Right ventricle myocardium inferior (tissue), 1 donor: ENCODE results near the gene MRPL42. TPM values are rescaled to one million over a fixed set of nuclear protein-coding genes. Genes with fewer than 3 reads are reported as not detected.

Experiments used
- ATAC-seq: fragments of 200-7000 bp; cut with Tn5 transposase; one replicate; pipeline ENCODE4 v1.9.1; 2020; ENCODE audit warnings: mild to moderate bottlenecking, moderate library complexity
- DNase-seq: peaks from one replicate; pipeline ENCODE4 v3.0.0; 2021; ENCODE audit errors: missing footprints
- intact Hi-C: fragments of 100-400 bp; cut with DNase I; formaldehyde crosslinking; loops from one replicate; pipeline ENCODE4 v1.11.0; 2022
- total RNA-seq: library from RNA; stranded (reverse); fragmentation: NEBNext Ultra II Directional; extraction: Animal tissue kit (Norgen Biotek cat#: 25700); gene quantifications from one replicate; pipeline ENCODE4 v1.2.1, GENCODE V29; 2021
- donor health status: DM: no; HTN: yes; CAD: no; lungs with severe emphysema.

The MRPL42 gene
- total RNA-seq, 1 donor from 2014 or later, result 41.5 TPM

- intact Hi-C loops, result no loop called here
- peak; percentile 1 for ATAC-seq
These were observed 24.6 kb upstream of the MRPL42 start for GRCh38 chr12:93442411-93443340.

DNA sequence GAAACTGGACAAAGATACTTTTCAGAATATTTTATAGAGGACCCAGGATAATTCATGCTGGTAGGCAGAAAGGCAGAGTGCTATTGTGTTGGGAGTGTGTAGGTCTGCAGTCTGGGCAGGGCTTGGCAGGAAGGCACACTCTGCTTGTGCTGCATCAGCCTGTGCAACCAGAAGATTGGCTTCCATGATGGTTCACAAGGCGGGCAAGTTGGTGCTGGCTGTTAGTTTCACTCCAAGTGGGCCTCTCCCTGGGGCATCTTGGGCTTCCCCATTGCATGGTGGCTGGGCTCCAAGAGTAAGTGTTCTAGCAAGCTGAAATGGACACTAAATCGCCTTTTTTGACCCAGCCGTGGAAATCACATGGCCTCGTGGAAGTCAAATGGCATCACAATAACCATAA is 23.7 kb upstream of the MRPL42 start:
- peak; percentile 42 for DNase-seq
- no peak for ATAC-seq
- intact Hi-C loops, result no loop called here

More at GRCh38 chr12:93442411-93443340, 24.6 kb upstream of the MRPL42 start:
- DNase-seq, result no peak

GRCh38 chr12:93447555-93448290 is 19.6 kb upstream of the MRPL42 start:
- no peak for ATAC-seq

GRCh38 chr12:93448796-93449195 is 18.5 kb upstream of the MRPL42 start:
- intact Hi-C loops, result no loop called here
- DNase-seq (peak; percentile 5), ATAC-seq (no peak)

More at GRCh38 chr12:93447555-93448290, 19.6 kb upstream of the MRPL42 start:
- no peak for DNase-seq
- intact Hi-C loops, result no loop called here

GRCh38 chr12:93449277-93449676 is 18.0 kb upstream of the MRPL42 start:
- intact Hi-C loops, result no loop called here
- no peak for ATAC-seq

DNA sequence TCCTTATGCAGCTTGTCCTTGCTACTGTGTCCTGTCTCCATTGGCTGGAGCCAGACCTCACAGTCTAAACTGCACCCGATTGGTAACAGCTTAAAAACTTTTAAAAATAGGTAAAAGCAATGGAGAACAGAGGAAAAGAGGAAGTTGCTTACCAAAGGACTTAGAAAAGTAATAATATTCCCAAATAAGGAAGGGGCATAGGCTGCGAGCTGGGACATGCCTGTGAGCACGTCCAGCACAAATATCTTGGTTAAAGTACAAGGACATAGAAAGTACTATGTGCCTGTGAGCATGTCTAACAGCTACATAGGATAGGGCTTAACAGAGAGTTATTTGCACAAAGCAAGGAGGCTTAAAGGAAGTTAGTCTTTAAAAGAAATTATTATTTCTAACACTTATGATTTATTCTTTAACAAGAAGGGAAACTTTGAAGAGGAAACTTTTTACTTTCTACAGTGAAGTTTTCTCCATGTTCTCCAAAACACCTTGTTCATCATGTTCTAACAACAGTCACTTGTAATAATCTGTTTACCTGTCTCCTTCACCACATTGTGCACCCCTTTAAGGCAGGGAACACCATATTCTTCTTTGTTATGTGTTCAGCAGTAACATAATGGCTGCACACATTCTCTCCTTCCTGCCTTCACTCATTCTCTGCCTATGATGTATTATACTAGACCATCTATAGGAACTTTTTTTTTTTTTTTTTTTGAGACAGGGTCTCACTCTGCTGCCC is 15.7 kb upstream of the MRPL42 start:
- ATAC-seq (no peak), DNase-seq (peak; percentile 21)
- intact Hi-C loops, result no loop called here

More at GRCh38 chr12:93449277-93449676, 18.0 kb upstream of the MRPL42 start:
- no peak for DNase-seq

GRCh38 chr12:93453633-93454032 is 13.7 kb upstream of the MRPL42 start:
- DNase-seq, result no peak
- intact Hi-C loops, result no loop called here
- ATAC-seq, result no peak

- DNase-seq (no peak), ATAC-seq (no peak)
- intact Hi-C loops, result no loop called here
These were observed 11.2 kb upstream of the MRPL42 start for GRCh38 chr12:93456077-93456476.

- ATAC-seq, result no peak
- DNase-seq, result no peak
- intact Hi-C loops, result no loop called here
These were observed 8.2 kb upstream of the MRPL42 start for GRCh38 chr12:93459097-93459496.

DNA sequence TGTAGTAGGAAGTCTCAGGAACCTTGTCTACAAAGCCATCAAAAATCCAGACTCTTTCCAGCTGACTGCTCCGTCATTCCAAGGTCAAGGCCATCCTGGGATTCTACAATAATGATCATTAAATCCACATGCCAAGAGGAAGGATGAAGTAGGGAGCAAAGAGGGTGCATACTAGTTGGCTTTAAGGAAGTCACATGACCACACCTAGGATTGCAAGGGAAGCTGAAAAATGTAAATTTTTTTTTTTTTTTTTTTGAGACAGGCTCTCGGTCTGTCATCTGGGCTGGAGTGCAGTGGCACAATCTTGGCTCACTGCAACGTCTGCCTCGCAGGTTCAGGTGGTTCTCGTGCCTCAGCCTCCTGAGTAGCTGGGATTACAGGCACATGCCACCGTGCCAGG is 7.3 kb upstream of the MRPL42 start:
- intact Hi-C loops, result no loop called here
- DNase-seq, result no peak
- ATAC-seq, result no peak

GRCh38 chr12:93460902-93461301 is 6.4 kb upstream of the MRPL42 start:
- no peak for ATAC-seq
- DNase-seq, result no peak
- intact Hi-C loops, result no loop called here

DNA sequence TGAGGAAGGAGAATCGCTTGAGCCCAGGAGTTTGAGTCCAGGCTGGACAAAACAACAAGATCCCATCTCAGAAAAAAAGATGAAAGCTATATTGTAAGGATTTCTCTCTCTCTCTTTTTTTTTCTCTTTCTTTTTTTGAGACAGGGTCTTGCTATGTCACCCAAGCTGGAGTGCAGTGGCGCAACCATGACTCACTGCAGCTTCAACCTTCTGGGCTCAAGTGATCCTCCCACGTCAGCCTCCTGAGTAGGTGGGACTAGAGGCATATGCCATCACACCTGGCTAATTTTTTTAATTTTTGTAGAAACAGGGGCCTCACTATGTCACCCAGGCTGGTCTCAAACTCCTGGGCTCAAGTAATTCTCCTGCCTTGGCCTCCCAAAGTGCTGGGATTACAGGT is 5.8 kb upstream of the MRPL42 start:
- DNase-seq (no peak), ATAC-seq (no peak)
- intact Hi-C loops, result no loop called here

DNA sequence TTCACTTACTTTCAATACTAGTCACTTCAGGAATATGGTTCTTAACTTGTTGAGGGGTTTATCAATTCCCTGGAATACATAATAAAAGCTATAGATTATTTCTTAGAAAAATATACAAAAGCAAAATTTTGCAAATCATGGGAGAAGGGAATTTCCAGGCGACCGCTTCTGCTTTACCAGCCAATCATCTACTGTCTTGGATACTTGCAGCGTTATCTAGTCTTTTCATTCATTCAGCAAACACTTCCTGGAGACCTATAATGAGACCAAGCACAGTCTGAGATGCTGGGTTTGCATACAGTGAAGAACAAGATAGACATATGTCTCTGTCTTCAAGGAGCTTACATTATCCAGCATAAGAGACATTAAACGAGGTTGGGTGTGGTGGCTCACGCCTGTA is 1.5 kb upstream of the MRPL42 start:
- DNase-seq, result no peak
- ATAC-seq, result no peak
- intact Hi-C loops, result no loop called here

DNA sequence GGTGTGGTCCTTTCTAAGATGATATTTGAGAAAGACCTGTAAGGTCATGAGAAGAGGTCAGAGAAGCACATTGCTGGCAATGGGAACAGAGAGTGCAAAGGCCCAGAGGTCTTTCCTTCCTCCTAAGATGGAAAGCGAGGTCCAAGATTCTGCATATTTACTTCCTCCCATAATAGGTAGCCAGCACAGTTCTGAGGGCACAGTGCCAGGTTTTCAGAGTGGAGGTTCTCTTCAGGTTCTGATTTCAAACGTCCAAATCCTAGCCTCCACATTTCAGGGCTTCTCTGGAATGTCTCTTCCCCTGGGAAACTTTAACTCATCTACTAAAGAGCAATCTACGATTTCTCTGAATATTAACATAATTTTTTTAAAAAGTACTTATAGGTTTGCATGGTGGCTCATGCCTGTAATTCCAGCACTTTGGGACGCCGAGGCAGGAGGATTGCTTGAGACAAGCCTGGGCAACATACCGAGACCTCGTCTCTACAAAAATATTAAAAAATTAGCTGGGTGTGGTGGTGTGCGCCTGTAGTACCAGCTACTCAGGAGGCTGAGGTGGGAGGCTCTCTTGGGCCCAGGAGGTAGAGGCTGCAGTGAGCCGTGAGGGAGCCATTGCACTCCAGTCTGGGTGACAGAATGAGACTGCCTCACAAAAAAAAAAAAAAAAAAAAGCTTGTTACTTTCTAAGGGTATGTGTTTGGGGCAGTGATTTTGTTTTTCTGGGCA is 526 bp upstream of the MRPL42 start:
- intact Hi-C loops, result no loop called here
- DNase-seq, result no peak
- ATAC-seq, result peak; percentile 40

DNA sequence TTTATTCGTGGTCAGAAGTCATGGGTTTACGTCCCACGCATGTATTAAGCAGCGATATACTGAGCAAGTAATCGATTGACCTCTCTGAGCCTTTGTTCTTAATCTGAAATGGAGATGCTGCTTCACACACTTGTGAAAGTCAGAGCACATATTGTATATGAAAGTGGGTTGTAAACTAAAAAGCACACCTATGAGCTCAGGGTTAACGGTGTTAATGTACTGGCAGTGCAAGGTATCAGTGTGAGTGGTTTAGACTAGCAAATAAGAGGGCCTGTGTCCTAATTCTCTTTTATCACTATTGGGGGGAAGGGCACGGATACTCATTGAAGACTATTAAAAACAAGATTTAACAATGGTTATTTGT is 676 bp downstream of the MRPL42 start:
- intact Hi-C loops, result no loop called here

GRCh38 chr12:93469386-93469785 is 2.1 kb downstream of the MRPL42 start:
- ATAC-seq, result no peak
- DNase-seq, result no peak
- intact Hi-C loops, result no loop called here

More for the DNA sequence above, 676 bp downstream of the MRPL42 start:
- ATAC-seq (no peak), DNase-seq (no peak)

DNA sequence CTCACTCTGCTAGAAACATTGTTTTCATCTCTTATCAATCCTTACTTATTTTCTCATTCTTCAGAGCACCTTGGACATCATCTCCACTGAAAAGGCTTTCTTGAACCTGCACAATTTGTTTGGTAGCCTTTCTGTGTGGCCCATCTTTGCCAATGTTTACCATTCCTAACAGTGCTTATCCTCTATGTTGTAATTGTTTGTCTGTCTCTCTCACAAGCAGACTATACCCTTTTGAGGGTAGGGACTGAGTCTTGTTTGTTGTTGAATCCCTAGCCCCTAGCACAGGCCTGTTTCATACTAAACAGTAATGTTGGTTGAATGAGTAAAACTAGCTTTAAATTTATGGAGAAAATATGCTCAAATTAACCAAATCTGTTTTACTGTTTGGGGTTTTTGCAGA is 9.2 kb downstream of the MRPL42 start:
- no peak for ATAC-seq
- no peak for DNase-seq
- intact Hi-C loops, result no loop called here

GRCh38 chr12:93482721-93483120 is 15.4 kb downstream of the MRPL42 start:
- no peak for ATAC-seq
- intact Hi-C loops, result no loop called here
- no peak for DNase-seq
